Measurements from ENCODE around the gene CDK11B.

Gene CDK11B

GRCh38 chr1:1594602-1595260 is 64.1 kb downstream of the CDK11B start:
- no peak overlapping the region for H3K4me3 ChIP-seq (ENCODE audit: low read length)
- DNase-seq (ENCODE audit: low read depth), result no peak
- TF ChIP-seq CTCF (conservative IDR thresholded peaks at IDR 0.05; ENCODE audit: low read depth, low read length), result no peak

GRCh38 chr1:1593834-1594601 is 64.8 kb downstream of the CDK11B start:
- H3K4me3 ChIP-seq (ENCODE audit: low read length), result no peak overlapping the region
- no peak for DNase-seq (ENCODE audit: low read depth)
- TF ChIP-seq CTCF (conservative IDR thresholded peaks at IDR 0.05; ENCODE audit: low read depth, low read length), result no peak

- DNase-seq (ENCODE audit: low read depth), result no peak
- TF ChIP-seq CTCF (conservative IDR thresholded peaks at IDR 0.05; ENCODE audit: low read depth, low read length), result no peak
- no peak overlapping the region for H3K4me3 ChIP-seq (ENCODE audit: low read length)
Observed at GRCh38 chr1:1591452-1591851, 67.4 kb downstream of the CDK11B start.

Data from retinal pigment epithelial cell (primary cell).